SK-N-SH (cell line): ENCODE measurements around the gene TRIM27. TPM values are rescaled to one million over a fixed set of nuclear protein-coding genes. Genes with fewer than 3 reads are reported as not detected.

Experiments used
- CTCF ChIA-PET: fragments of 300-600, 350-600 bp; formaldehyde crosslinking; extraction: SDS; loops from one replicate; lab custom pipeline; 2021; lab: Yijun Ruan, JAX
- POLR2A ChIA-PET: fragments of 350-600 bp; sonication (Branson Sonifier 250); formaldehyde crosslinking; extraction: SDS; loops from one replicate; lab custom pipeline; 2020; ENCODE audit warnings: antibody characterized with exemption, inconsistent platforms; lab: Yijun Ruan, JAX
- DNase-seq: peaks from one replicate; pipeline ENCODE4 v3.0.0; 2012
- H2AFZ ChIP-seq: fragments of 200-600 bp; sonication (generic); 2 replicates; pipeline ENCODE4 v1.8.1; 2016; ENCODE audit warnings: antibody characterized with exemption, mild to moderate bottlenecking, low read depth
- H3F3A ChIP-seq: fragments of 200-600 bp; sonication (generic); replicated peaks from 2 replicates; pipeline ENCODE3; 2016; ENCODE audit warnings: antibody characterized with exemption, mild to moderate bottlenecking; ENCODE audit not compliant: insufficient read depth
- H3K27ac ChIP-seq, 2 experiments: fragments of 200-500 bp in 1 of 2; fragments of 200-600 bp in 1 of 2; sonication (Bioruptor generic) in 1 of 2; sonication (generic), shearing (Covaris generic) in 1 of 2; 2 replicates each; pipeline versions ENCODE4 v1.5.1 to v1.6.1; 2014 to 2016; ENCODE audit warnings: low read depth in 2 of 2, inconsistent platforms in 1 of 2, low read length in 1 of 2, mild to moderate bottlenecking in 1 of 2, mixed read lengths in 1 of 2
- H3K27me3 ChIP-seq: fragments of 200-600 bp; sonication (generic), shearing (Covaris generic); 2 replicates; pipeline ENCODE4 v1.6.1; 2016; ENCODE audit warnings: mixed run types; ENCODE audit not compliant: insufficient read depth
- H3K36me3 ChIP-seq, 2 experiments: fragments of 200-500 bp in 1 of 2; fragments of 200-600 bp in 1 of 2; sonication (Bioruptor generic) in 1 of 2; sonication (generic) in 1 of 2; replicated peaks in 1 of 2; 2 replicates each; pipeline versions ENCODE3 to v1.5.1; 2014 to 2016; ENCODE audit warnings: low read length in 1 of 2, mild to moderate bottlenecking in 1 of 2; ENCODE audit not compliant: insufficient read depth in 2 of 2, control insufficient read depth in 1 of 2
- H3K4me1 ChIP-seq, 2 experiments: fragments of 200-500 bp in 1 of 2; fragments of 200-600 bp in 1 of 2; sonication (Bioruptor generic) in 1 of 2; sonication (generic), shearing (Covaris generic) in 1 of 2; 2 replicates each; pipeline versions ENCODE4 v1.5.1 to v1.6.1; 2014 to 2016; ENCODE audit warnings: low read depth in 1 of 2, low read length in 1 of 2, mixed run types in 1 of 2; ENCODE audit not compliant: insufficient read depth in 2 of 2, control insufficient read depth in 1 of 2
- H3K4me2 ChIP-seq: fragments of 200-600 bp; sonication (generic), shearing (Covaris generic); 2 replicates; pipeline ENCODE4 v1.6.1; 2017; ENCODE audit warnings: mixed run types
- H3K4me3 ChIP-seq, 2 experiments: fragments of 200-500 bp in 1 of 2; fragments of 200-600 bp in 1 of 2; sonication (Bioruptor generic) in 1 of 2; sonication (generic), shearing (Covaris generic) in 1 of 2; 2 replicates each; pipeline versions ENCODE4 v1.5.1 to v1.8.1; 2014 to 2016; ENCODE audit warnings: low read depth in 2 of 2, inconsistent platforms in 1 of 2, low read length in 1 of 2, mild to moderate bottlenecking in 1 of 2, mixed read lengths in 1 of 2, moderate library complexity in 1 of 2
- H3K79me2 ChIP-seq: fragments of 200-600 bp; sonication (generic); 2 replicates; pipeline ENCODE4 v1.8.1; 2017; ENCODE audit warnings: mild to moderate bottlenecking; ENCODE audit not compliant: insufficient read depth
- H3K9ac ChIP-seq: fragments of 200-600 bp; sonication (generic); 2 replicates; pipeline ENCODE4 v1.6.1; 2017; ENCODE audit warnings: mixed run types
- H3K9me2 ChIP-seq: fragments of 200-600 bp; sonication (generic); 2 replicates; pipeline ENCODE4 v1.6.1; 2017; ENCODE audit warnings: mixed run types
- H3K9me3 ChIP-seq: fragments of 200-600 bp; sonication (generic); 2 replicates; pipeline ENCODE4 v1.6.1; 2017; ENCODE audit warnings: mixed run types, mild to moderate bottlenecking, moderate library complexity
- H4K20me1 ChIP-seq: fragments of 200-600 bp; sonication (generic); 2 replicates; pipeline ENCODE4 v1.6.1; 2017; ENCODE audit warnings: mild to moderate bottlenecking, mixed run types; ENCODE audit not compliant: insufficient read depth
- ELF1 ChIP-seq: IDR thresholded peaks from 2 replicates; pipeline ENCODE4 v1.4.0; 2012
- EZH2phosphoT487 ChIP-seq: fragments of 200-600 bp; sonication (generic); IDR thresholded peaks from 2 replicates; pipeline ENCODE4 v1.6.1; 2017; ENCODE audit warnings: low read depth, mixed run types, mild to moderate bottlenecking, antibody characterized with exemption, moderate library complexity, borderline replicate concordance
- FOSL2 ChIP-seq: IDR thresholded peaks from 2 replicates; pipeline ENCODE4 v1.4.0; 2012; ENCODE audit warnings: low read depth, mild to moderate bottlenecking, moderate library complexity, borderline replicate concordance
- FOXJ3 ChIP-seq: sonication (generic); formaldehyde crosslinking; IDR thresholded peaks from 2 replicates; pipeline ENCODE4 v1.5.1; 2020; ENCODE audit warnings: mild to moderate bottlenecking, missing genetic modification reagents
- GABPA ChIP-seq: IDR thresholded peaks from 2 replicates; pipeline ENCODE4 v1.4.0; 2012; ENCODE audit warnings: low read depth, mild to moderate bottlenecking
- POLR2AphosphoS5 ChIP-seq: IDR thresholded peaks from 2 replicates; pipeline ENCODE4 v1.6.1; 2012; ENCODE audit warnings: low read depth, low read length
- SMC3 ChIP-seq: IDR thresholded peaks from 2 replicates; pipeline ENCODE4 v1.6.1; 2012; ENCODE audit warnings: low read depth, low read length, improper control_type of control experiment
- TCF12 ChIP-seq: IDR thresholded peaks from 2 replicates; pipeline ENCODE4 v1.4.0; 2012
- WGBS: methylation state at CpG from one replicate; pipeline ENCODE4 v1.1.6; 2017; ENCODE audit warnings: low lambda C conversion rate; 5-methylcytosine and 5-hydroxymethylcytosine counted together
- polyA plus RNA-seq, 3 experiments: library from polyadenylated mRNA; depleted of rRNA; stranded (reverse); fragments of >200 nt; gene quantifications; 2 replicates each; pipeline ENCODE4 v1.2.3, GENCODE V29; 2012
- TF ChIP-seq, protein P1 (sequence below): IDR thresholded peaks from 2 replicates; pipeline ENCODE4 v1.4.0; 2012; ENCODE audit warnings: low read depth
- TF ChIP-seq, protein P2 (sequence below): IDR thresholded peaks from 2 replicates; pipeline ENCODE4 v1.4.0; 2012; ENCODE audit warnings: low read depth, borderline replicate concordance
- TF ChIP-seq, protein P3 (sequence below): IDR thresholded peaks from 2 replicates; pipeline ENCODE4 v1.6.1; 2012; ENCODE audit warnings: mild to moderate bottlenecking, low read depth, low read length, moderate library complexity
- TF ChIP-seq, protein P4 (sequence below): IDR thresholded peaks from 2 replicates; pipeline ENCODE4 v1.4.0; 2012; ENCODE audit warnings: low read depth, borderline replicate concordance

Gene TRIM27
- polyA plus RNA-seq, 1 of the 3 experiments (the other 2 are of a cell fraction) = 43.8 TPM

DNA sequence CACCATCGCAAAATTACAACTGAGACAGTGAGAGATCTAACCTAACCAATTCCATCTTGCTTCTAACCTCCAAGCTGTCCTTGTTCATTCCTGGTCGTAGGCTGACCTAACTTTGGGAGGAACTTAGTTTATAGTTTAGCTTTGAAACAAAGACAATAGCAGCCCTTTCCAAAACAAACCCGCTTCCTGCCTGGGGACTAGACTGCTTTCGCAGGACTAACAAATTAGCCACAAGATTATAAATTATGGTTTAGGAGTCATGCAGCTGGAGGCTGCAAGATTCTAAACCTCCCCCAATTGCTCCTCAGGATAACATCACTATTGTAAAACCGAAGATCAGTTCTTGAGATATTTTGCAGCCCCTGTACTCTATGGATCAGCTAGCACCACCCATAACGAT lies 63.2 kb downstream of the TRIM27 start:
- Histone ChIP-seq H3K4me3 (no peak overlapping the region), H3K9ac (no peak overlapping the region), H3K27me3 (peaks cover 8% of the 10 kb centered on the region; the same call in 1 of the 2 replicates), H3K79me2 (no peaks in the 10 kb centered on the region), H3K9me3 (no peaks in the 10 kb centered on the region), H3F3A (peaks cover 10% of the 10 kb centered on the region), H3K4me1 (peaks cover 0 to 6% of the 10 kb centered on the region in 2 experiments; a peak in 2 of 4 replicates), H3K4me2 (no peak overlapping the region), H3K27ac (no peak overlapping the region), H4K20me1 (no peaks in the 10 kb centered on the region), H2AFZ (no peak overlapping the region), H3K36me3 (no peaks in the 10 kb centered on the region), H3K9me2 (no peaks in the 10 kb centered on the region)
- POLR2A ChIA-PET = no interaction called here
- WGBS = 7% methylated on average over 4 of the region's 6 CpGs
- no peak for TF ChIP-seq FOSL2
- TF ChIP-seq, protein P1, sequence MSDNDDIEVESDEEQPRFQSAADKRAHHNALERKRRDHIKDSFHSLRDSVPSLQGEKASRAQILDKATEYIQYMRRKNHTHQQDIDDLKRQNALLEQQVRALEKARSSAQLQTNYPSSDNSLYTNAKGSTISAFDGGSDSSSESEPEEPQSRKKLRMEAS = no peak
- TF ChIP-seq, protein P2, sequence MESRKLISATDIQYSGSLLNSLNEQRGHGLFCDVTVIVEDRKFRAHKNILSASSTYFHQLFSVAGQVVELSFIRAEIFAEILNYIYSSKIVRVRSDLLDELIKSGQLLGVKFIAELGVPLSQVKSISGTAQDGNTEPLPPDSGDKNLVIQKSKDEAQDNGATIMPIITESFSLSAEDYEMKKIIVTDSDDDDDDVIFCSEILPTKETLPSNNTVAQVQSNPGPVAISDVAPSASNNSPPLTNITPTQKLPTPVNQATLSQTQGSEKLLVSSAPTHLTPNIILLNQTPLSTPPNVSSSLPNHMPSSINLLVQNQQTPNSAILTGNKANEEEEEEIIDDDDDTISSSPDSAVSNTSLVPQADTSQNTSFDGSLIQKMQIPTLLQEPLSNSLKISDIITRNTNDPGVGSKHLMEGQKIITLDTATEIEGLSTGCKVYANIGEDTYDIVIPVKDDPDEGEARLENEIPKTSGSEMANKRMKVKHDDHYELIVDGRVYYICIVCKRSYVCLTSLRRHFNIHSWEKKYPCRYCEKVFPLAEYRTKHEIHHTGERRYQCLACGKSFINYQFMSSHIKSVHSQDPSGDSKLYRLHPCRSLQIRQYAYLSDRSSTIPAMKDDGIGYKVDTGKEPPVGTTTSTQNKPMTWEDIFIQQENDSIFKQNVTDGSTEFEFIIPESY = no peak
- TF ChIP-seq TCF12 = no peak
- no peak for TF ChIP-seq GABPA
- TF ChIP-seq FOXJ3 (CRISPR knock-in tag) = no peak
- TF ChIP-seq EZH2phosphoT487 = no peak
- no peak for TF ChIP-seq POLR2AphosphoS5
- TF ChIP-seq, protein P3, sequence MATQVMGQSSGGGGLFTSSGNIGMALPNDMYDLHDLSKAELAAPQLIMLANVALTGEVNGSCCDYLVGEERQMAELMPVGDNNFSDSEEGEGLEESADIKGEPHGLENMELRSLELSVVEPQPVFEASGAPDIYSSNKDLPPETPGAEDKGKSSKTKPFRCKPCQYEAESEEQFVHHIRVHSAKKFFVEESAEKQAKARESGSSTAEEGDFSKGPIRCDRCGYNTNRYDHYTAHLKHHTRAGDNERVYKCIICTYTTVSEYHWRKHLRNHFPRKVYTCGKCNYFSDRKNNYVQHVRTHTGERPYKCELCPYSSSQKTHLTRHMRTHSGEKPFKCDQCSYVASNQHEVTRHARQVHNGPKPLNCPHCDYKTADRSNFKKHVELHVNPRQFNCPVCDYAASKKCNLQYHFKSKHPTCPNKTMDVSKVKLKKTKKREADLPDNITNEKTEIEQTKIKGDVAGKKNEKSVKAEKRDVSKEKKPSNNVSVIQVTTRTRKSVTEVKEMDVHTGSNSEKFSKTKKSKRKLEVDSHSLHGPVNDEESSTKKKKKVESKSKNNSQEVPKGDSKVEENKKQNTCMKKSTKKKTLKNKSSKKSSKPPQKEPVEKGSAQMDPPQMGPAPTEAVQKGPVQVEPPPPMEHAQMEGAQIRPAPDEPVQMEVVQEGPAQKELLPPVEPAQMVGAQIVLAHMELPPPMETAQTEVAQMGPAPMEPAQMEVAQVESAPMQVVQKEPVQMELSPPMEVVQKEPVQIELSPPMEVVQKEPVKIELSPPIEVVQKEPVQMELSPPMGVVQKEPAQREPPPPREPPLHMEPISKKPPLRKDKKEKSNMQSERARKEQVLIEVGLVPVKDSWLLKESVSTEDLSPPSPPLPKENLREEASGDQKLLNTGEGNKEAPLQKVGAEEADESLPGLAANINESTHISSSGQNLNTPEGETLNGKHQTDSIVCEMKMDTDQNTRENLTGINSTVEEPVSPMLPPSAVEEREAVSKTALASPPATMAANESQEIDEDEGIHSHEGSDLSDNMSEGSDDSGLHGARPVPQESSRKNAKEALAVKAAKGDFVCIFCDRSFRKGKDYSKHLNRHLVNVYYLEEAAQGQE = no peak
- no peak for TF ChIP-seq ELF1
- TF ChIP-seq, protein P4, sequence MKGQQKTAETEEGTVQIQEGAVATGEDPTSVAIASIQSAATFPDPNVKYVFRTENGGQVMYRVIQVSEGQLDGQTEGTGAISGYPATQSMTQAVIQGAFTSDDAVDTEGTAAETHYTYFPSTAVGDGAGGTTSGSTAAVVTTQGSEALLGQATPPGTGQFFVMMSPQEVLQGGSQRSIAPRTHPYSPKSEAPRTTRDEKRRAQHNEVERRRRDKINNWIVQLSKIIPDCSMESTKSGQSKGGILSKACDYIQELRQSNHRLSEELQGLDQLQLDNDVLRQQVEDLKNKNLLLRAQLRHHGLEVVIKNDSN = no peak
- TF ChIP-seq SMC3 = no peak
- DNase-seq = no peak
- CTCF ChIA-PET = interaction anchor here (1.2 to 3.4 kb wide), 2 partner anchors 20 to 24 kb away, joined by 3 to 18 read pairs; no protein-coding TSS in a partner anchor
